H1 (cell line): ENCODE results near the gene TTC3. TPM values are rescaled to one million over a fixed set of nuclear protein-coding genes. Genes with fewer than 3 reads are reported as not detected.
A peak's percentile ranks its signal among the peaks of the same experiment; 100 is the strongest.

Experiments
- CTCF ChIA-PET: fragments of 300-600 bp; sonication (Branson Sonifier 250); formaldehyde crosslinking; loops from one replicate; lab custom pipeline; 2021; ENCODE audit not compliant: partially characterized antibody; lab: Charles Lee
- POLR2A ChIA-PET: fragments of 300-600 bp; sonication (Branson Sonifier 250); formaldehyde crosslinking; loops from one replicate; lab custom pipeline; 2021; ENCODE audit warnings: inconsistent platforms; ENCODE audit not compliant: partially characterized antibody; lab: Charles Lee
- DNase-seq, 2 experiments: peaks; one replicate each; pipeline versions ENCODE4 v3.0.0 to v3.0.0-alpha.2; 2010 to 2022; ENCODE audit warnings: low spot score in 2 of 2, low read depth in 1 of 2, mixed read lengths in 1 of 2
- FAIRE-seq: peaks from 2 replicates; lab custom pipeline; 2011; peaks lifted over from hg19 to GRCh38; lab: Jason Lieb, UNC
- H2AFZ ChIP-seq: 2 replicates; pipeline ENCODE4 v1.8.1; 2012; ENCODE audit warnings: low read length, inconsistent platforms
- H2AK5ac ChIP-seq: 2 replicates; pipeline ENCODE4 v1.6.1; 2013; ENCODE audit warnings: low read depth, low read length
- H2BK120ac ChIP-seq: replicated peaks from 2 replicates; pipeline ENCODE3; 2013; ENCODE audit warnings: low read depth, low read length, inconsistent platforms
- H2BK12ac ChIP-seq: 2 replicates; pipeline ENCODE4 v1.6.1; 2013; ENCODE audit warnings: low read depth, low read length
- H2BK15ac ChIP-seq: 2 replicates; pipeline ENCODE4 v1.6.1; 2013; ENCODE audit warnings: low read length
- H2BK20ac ChIP-seq: 2 replicates; pipeline ENCODE4 v1.6.1; 2013; ENCODE audit warnings: low read length
- H2BK5ac ChIP-seq: 2 replicates; pipeline ENCODE4 v1.6.1; 2013; ENCODE audit warnings: low read depth, low read length
- H3K14ac ChIP-seq: 2 replicates; pipeline ENCODE4 v1.6.1; 2013; ENCODE audit warnings: inconsistent platforms; ENCODE audit not compliant: insufficient read length
- H3K18ac ChIP-seq: 2 replicates; pipeline ENCODE4 v1.6.1; 2013; ENCODE audit warnings: low read length; ENCODE audit errors: extremely low read depth
- H3K23ac ChIP-seq: 2 replicates; pipeline ENCODE4 v1.6.1; 2013; ENCODE audit warnings: inconsistent platforms; ENCODE audit not compliant: insufficient read length
- H3K23me2 ChIP-seq: 2 replicates; pipeline ENCODE4 v1.6.1; 2013; ENCODE audit warnings: low read depth, low read length
- H3K27ac ChIP-seq: 2 replicates; pipeline ENCODE4 v1.6.1; 2011; ENCODE audit warnings: low read depth, low read length, inconsistent platforms
- H3K27me3 ChIP-seq, 4 experiments: replicated peaks in 1 of 4; 1 replicate in 1 of 4; 2 replicates in 3 of 4; pipeline versions ENCODE4 v1.6.1 to v1.8.1; 2011 to 2013; ENCODE audit warnings: low read length in 3 of 4, mild to moderate bottlenecking in 3 of 4, inconsistent platforms in 2 of 4, mixed read lengths in 2 of 4, moderate library complexity in 1 of 4; ENCODE audit not compliant: control insufficient read depth in 3 of 4, insufficient read depth in 3 of 4; ENCODE audit errors: extremely low read depth in 1 of 4
- H3K36me3 ChIP-seq, 4 experiments: 2 replicates each; pipeline versions ENCODE4 v1.6.1 to v1.8.1; 2011 to 2013; ENCODE audit warnings: mild to moderate bottlenecking in 4 of 4, low read length in 3 of 4, moderate library complexity in 2 of 4, control low read depth in 1 of 4, inconsistent platforms in 1 of 4; ENCODE audit not compliant: insufficient read depth in 4 of 4, control insufficient read depth in 2 of 4
- H3K4ac ChIP-seq: replicated peaks from 2 replicates; pipeline ENCODE3; 2013; ENCODE audit warnings: low read length, low read depth, mixed read lengths, inconsistent platforms; ENCODE audit not compliant: insufficient read length
- H3K4me1 ChIP-seq, 4 experiments: replicated peaks in 1 of 4; 1 replicate in 1 of 4; 2 replicates in 3 of 4; pipeline versions ENCODE4 v1.6.1 to v1.8.1; 2011 to 2013; ENCODE audit warnings: low read length in 3 of 4, inconsistent platforms in 2 of 4, mixed read lengths in 1 of 4; ENCODE audit not compliant: insufficient read depth in 4 of 4, control insufficient read depth in 3 of 4
- H3K4me2 ChIP-seq, 2 experiments: 2 replicates each; pipeline versions ENCODE4 v1.6.1 to v1.8.1; 2011 to 2013; ENCODE audit warnings: low read depth in 2 of 2, low read length in 2 of 2, control low read depth in 1 of 2, inconsistent platforms in 1 of 2, mild to moderate bottlenecking in 1 of 2; ENCODE audit not compliant: insufficient read depth in 1 of 2
- H3K4me3 ChIP-seq, 4 experiments: fragments of 200-600, 300-600 bp in 1 of 4; sonication (generic), shearing (Covaris generic), sonication (Bioruptor Twin) in 1 of 4; 2 replicates each; pipeline versions ENCODE4 v1.5.1 to v1.8.1; 2011 to 2016; ENCODE audit warnings: low read length in 4 of 4, low read depth in 3 of 4, control low read depth in 2 of 4, inconsistent platforms in 2 of 4, mild to moderate bottlenecking in 2 of 4, mixed read lengths in 1 of 4, moderate library complexity in 1 of 4; ENCODE audit not compliant: insufficient read depth in 2 of 4; ENCODE audit errors: extremely low read depth in 1 of 4
- H3K56ac ChIP-seq: replicated peaks from 2 replicates; pipeline ENCODE3; 2013; ENCODE audit warnings: low read depth, mild to moderate bottlenecking, mixed read lengths, low read length, inconsistent platforms; ENCODE audit not compliant: insufficient read length
- H3K79me1 ChIP-seq: 2 replicates; pipeline ENCODE4 v1.6.1; 2013; ENCODE audit warnings: low read depth, low read length, control low read depth
- H3K79me2 ChIP-seq, 2 experiments: 2 replicates each; pipeline versions ENCODE4 v1.6.1 to v1.8.1; 2012 to 2013; ENCODE audit warnings: low read length in 2 of 2, mild to moderate bottlenecking in 2 of 2, inconsistent platforms in 1 of 2; ENCODE audit not compliant: insufficient read depth in 2 of 2, control insufficient read depth in 1 of 2
- H3K9ac ChIP-seq, 4 experiments: replicated peaks in 1 of 4; 1 replicate in 1 of 4; 2 replicates in 3 of 4; pipeline versions ENCODE4 v1.6.1 to v1.8.1; 2011 to 2013; ENCODE audit warnings: low read depth in 3 of 4, low read length in 3 of 4, control low read depth in 2 of 4, mild to moderate bottlenecking in 2 of 4, moderate library complexity in 2 of 4, inconsistent platforms in 1 of 4; ENCODE audit errors: extremely low read depth in 1 of 4
- H3K9me3 ChIP-seq, 2 experiments: 2 replicates each; pipeline versions ENCODE4 v1.6.1 to v1.8.1; 2012 to 2013; ENCODE audit warnings: mild to moderate bottlenecking in 2 of 2, moderate library complexity in 2 of 2, control low read depth in 1 of 2, inconsistent platforms in 1 of 2, low read depth in 1 of 2, low read length in 1 of 2, mixed read lengths in 1 of 2; ENCODE audit not compliant: insufficient read depth in 2 of 2
- H4K20me1 ChIP-seq, 2 experiments: replicated peaks in 1 of 2; 2 replicates each; pipeline versions ENCODE3 to v1.8.1; 2011 to 2013; ENCODE audit warnings: inconsistent platforms in 2 of 2, low read length in 2 of 2, mild to moderate bottlenecking in 1 of 2; ENCODE audit not compliant: insufficient read depth in 2 of 2, control insufficient read depth in 1 of 2
- H4K5ac ChIP-seq: 2 replicates; pipeline ENCODE4 v1.6.1; 2013; ENCODE audit warnings: low read length, low read depth, mixed read lengths, inconsistent platforms; ENCODE audit not compliant: insufficient read length
- H4K8ac ChIP-seq: 2 replicates; pipeline ENCODE4 v1.8.0; 2013; ENCODE audit warnings: mild to moderate bottlenecking, moderate library complexity, low read length, inconsistent platforms; ENCODE audit not compliant: insufficient read depth; ENCODE audit errors: extremely low read depth
- H4K91ac ChIP-seq: replicated peaks from 2 replicates; pipeline ENCODE3; 2013; ENCODE audit warnings: low read length, mixed read lengths, inconsistent platforms; ENCODE audit not compliant: insufficient read length
- ASH2L ChIP-seq: fragments of 200-600, 300-600 bp; sonication (generic); IDR thresholded peaks from one replicate; pipeline ENCODE4 v1.7.1; 2017; ENCODE audit warnings: low read length
- BRCA1 ChIP-seq: IDR thresholded peaks from 2 replicates; pipeline ENCODE4 v1.6.1; 2012; ENCODE audit warnings: low read depth, low read length, improper control_type of control experiment
- CBX8 ChIP-seq: fragments of 300-800, 300-1000 bp; sonication (generic); IDR thresholded peaks from 2 replicates; pipeline ENCODE4 v1.7.1; 2016; ENCODE audit warnings: low read depth, low read length, borderline replicate concordance
- CHD2 ChIP-seq: IDR thresholded peaks from 2 replicates; pipeline ENCODE4 v1.6.1; 2012; ENCODE audit warnings: low read length, improper control_type of control experiment
- EZH2 ChIP-seq: fragments of 200-600 bp; sonication (generic); IDR thresholded peaks from 2 replicates; pipeline ENCODE4 v1.7.1; 2012; ENCODE audit warnings: low read depth, mild to moderate bottlenecking, moderate library complexity, low read length, inconsistent platforms; ENCODE audit not compliant: severe bottlenecking
- HDAC2 ChIP-seq, 2 experiments: fragments of 300-600 bp in 1 of 2; sonication (generic) in 1 of 2; IDR thresholded peaks; 2 replicates each; pipeline ENCODE4 v1.6.1; 2011 to 2012; ENCODE audit warnings: low read depth in 2 of 2, low read length in 2 of 2, mild to moderate bottlenecking in 2 of 2, moderate library complexity in 2 of 2, borderline replicate concordance in 1 of 2, inconsistent platforms in 1 of 2
- KDM4A ChIP-seq: IDR thresholded peaks from one replicate; pipeline ENCODE4 v1.7.1; 2012; ENCODE audit warnings: low read depth, mild to moderate bottlenecking, moderate library complexity, low read length, inconsistent platforms; ENCODE audit not compliant: severe bottlenecking
- RXRA ChIP-seq: IDR thresholded peaks from 2 replicates; pipeline ENCODE4 v1.6.1; 2011; ENCODE audit warnings: low read depth, mild to moderate bottlenecking, low read length, moderate library complexity; ENCODE audit not compliant: insufficient read depth
- TBP ChIP-seq: IDR thresholded peaks from 2 replicates; pipeline ENCODE4 v1.6.1; 2011; ENCODE audit warnings: low read depth, low read length, improper control_type of control experiment
- YY1 ChIP-seq: IDR thresholded peaks from 2 replicates; pipeline ENCODE4 v1.6.1; 2011; ENCODE audit warnings: low read depth, mild to moderate bottlenecking, low read length
- WGBS, 2 experiments: shearing (Covaris generic) in 1 of 2; methylation state at CpG; one replicate each; pipeline versions ENCODE4 v1.1.6 to v1.1.7; 2013 to 2015; ENCODE audit warnings: low lambda C conversion rate in 2 of 2, mixed read lengths in 2 of 2, inconsistent platforms in 1 of 2, low coverage in 1 of 2, missing lambda C conversion rate in 1 of 2; ENCODE audit not compliant: insufficient replicate concordance in 2 of 2, insufficient coverage in 1 of 2, insufficient read length in 1 of 2; ENCODE audit errors: extremely low coverage in 1 of 2, missing lambda C conversion rate in 1 of 2; 5-methylcytosine and 5-hydroxymethylcytosine counted together
- polyA plus RNA-seq, 7 experiments: library from polyadenylated mRNA; depleted of rRNA in 3 of 7; stranded (reverse) in 5 of 7; unstranded in 2 of 7; fragments of >200 nt in 5 of 7; fragments of 200-250 nt in 2 of 7; gene quantifications; 1 replicate in 5 of 7; 2 replicates in 1 of 7; 4 replicates in 1 of 7; pipeline versions ENCODE4 v1.2.1 to v1.2.3, GENCODE V29; 2011 to 2013; ENCODE audit warnings: missing spikeins in 2 of 7, mixed read lengths in 2 of 7
- total RNA-seq: library from RNA; stranded (reverse); fragmentation: NEBNext Ultra II Directional; extraction: Animal tissue kit (Norgen Biotek cat#: 25700); gene quantifications from 2 replicates; pipeline ENCODE4 v1.2.1, GENCODE V29; 2021
- TF ChIP-seq, protein P1 (sequence below): IDR thresholded peaks from 2 replicates; pipeline ENCODE4 v1.6.1; 2012; ENCODE audit warnings: inconsistent platforms

Gene TTC3
- total and polyA plus RNA-seq, 2 of the 8 experiments (the other 6 are each of a cell fraction or from before 2014, with no cell fraction given) = 11.0 to 36.2 TPM

GRCh38 chr21:37072274-37072987 lies 623 bp upstream of the TTC3 start:
- ChIA-PET POLR2A (interaction anchor here (0.6 to 1.3 kb wide), 9 partner anchors 18 to 362 kb away, joined by 3 to 7 read pairs (median 4); partner anchors contain the start of gene RIPPLY3), CTCF (no interaction called here)
- H3K27me3 ChIP-seq = peaks cover 3 to 22% (median 17%) of the 10 kb centered on the region in 4 experiments; a peak in 6 of 7 replicates
- H3K4ac ChIP-seq = peak overlapping the region; percentile 14
- H3K36me3 ChIP-seq = no peaks in the 10 kb centered on the region; a peak in 1 of 8 replicates
- DNase-seq (no peak), FAIRE-seq (no peak)
- H3K9me3 ChIP-seq = no peaks in the 10 kb centered on the region
- H4K20me1 ChIP-seq = peaks cover 3 to 7% of the 10 kb centered on the region in 2 experiments
- 12% methylated on average over 11 of the region's 54 CpGs; no CpG with 5 or more reads in 1 of the 2 experiments for WGBS, 2 experiments
- no peak overlapping the region for H2AK5ac ChIP-seq
- no peak overlapping the region for H2BK20ac ChIP-seq
- peak overlapping the region; percentile 21; the same call in 1 of the 2 replicates for H2BK12ac ChIP-seq
- H4K5ac ChIP-seq = peak overlapping the region; percentile 86
- peak overlapping the region; percentile 65 for H3K56ac ChIP-seq
- H3K23ac ChIP-seq = no peak overlapping the region
- H4K91ac ChIP-seq = peak overlapping the region; percentile 68
- peak overlapping the region; percentile 52; the same call in 1 of the 2 replicates for H2BK5ac ChIP-seq
- H4K8ac ChIP-seq = peak overlapping the region; percentile 94
- H3K18ac ChIP-seq = peak overlapping the region; percentile 78
- H2BK120ac ChIP-seq = no peak overlapping the region
- peaks cover 12% of the 10 kb centered on the region for H3K23me2 ChIP-seq
- 0 out of 2 replicates have a peak overlapping the region, but pooled peaks have one; percentile 14 for H2BK15ac ChIP-seq
- H3K79me2 ChIP-seq = peaks cover 0 to 23% of the 10 kb centered on the region in 2 experiments; a peak in 2 of 4 replicates
- peak overlapping the region; percentile 82 for H3K27ac ChIP-seq
- H3K9ac ChIP-seq = peak overlapping the region; percentile 70 to 86 (median 73)
- peak overlapping the region; percentile 86 for H2AFZ ChIP-seq
- H3K4me2 ChIP-seq = peak overlapping the region; percentile 79 to 99
- H3K4me3 ChIP-seq = peak overlapping the region; percentile 35 to 70 (median 56)
- peak overlapping the region; percentile 29 for H3K14ac ChIP-seq
- peaks cover 3 to 11% (median 8%) of the 10 kb centered on the region in 4 experiments for H3K4me1 ChIP-seq
- H3K79me1 ChIP-seq = peaks cover 5% of the 10 kb centered on the region; the same call in 1 of the 2 replicates
- TF ChIP-seq CHD2 (no peak), BRCA1 (no peak), HDAC2 (IDR thresholded peaks at IDR 0.05; ENCODE audit: borderline replicate concordance in 1 of 2, low read depth in 2 of 2, low read length in 2 of 2) (no peak), YY1 (peak; percentile 66; the same call in 1 of the 2 replicates), ASH2L (peak; percentile 86), KDM4A (no peak), RXRA (no peak), EZH2 (no peak), CBX8 (no peak), TBP (no peak)
- TF ChIP-seq, protein P1, sequence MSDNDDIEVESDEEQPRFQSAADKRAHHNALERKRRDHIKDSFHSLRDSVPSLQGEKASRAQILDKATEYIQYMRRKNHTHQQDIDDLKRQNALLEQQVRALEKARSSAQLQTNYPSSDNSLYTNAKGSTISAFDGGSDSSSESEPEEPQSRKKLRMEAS = peak; percentile 63
